NCI-H1436 (cell line): ENCODE measurements around the gene TENM3.

Experiments used
- DNase-seq: peaks from one replicate; lab custom pipeline; 2025; lab: John Stamatoyannopoulos, UW

The TENM3 gene

GRCh38 chr4:182842104-182842600, 599.0 kb downstream of the TENM3 start:
- DNase-seq: no peak

- DNase-seq: no peak
Observed at GRCh38 chr4:182842759-182843390, 599.7 kb downstream of the TENM3 start.

- DNase-seq: no peak
Observed at GRCh38 chr4:182843808-182844325, 600.7 kb downstream of the TENM3 start.

- DNase-seq: no peak
Observed at GRCh38 chr4:182845618-182846017, 602.4 kb downstream of the TENM3 start.

GRCh38 chr4:182846036-182846435, 602.8 kb downstream of the TENM3 start:
- no peak for DNase-seq

- DNase-seq: no peak
Observed at GRCh38 chr4:182847576-182848450, 604.6 kb downstream of the TENM3 start.

GRCh38 chr4:182848685-182849084, 605.5 kb downstream of the TENM3 start:
- no peak for DNase-seq
